KMS-11 (cell line): ENCODE measurements around the gene GPANK1.

Experiments
- H2AFZ ChIP-seq: fragments of 200-600 bp; sonication (generic); 2 replicates; pipeline ENCODE4 v1.6.1; 2016; ENCODE audit warnings: antibody characterized with exemption, mixed run types, low read depth
- H3K27ac ChIP-seq: fragments of 200-600 bp; sonication (generic); 2 replicates; pipeline ENCODE4 v1.6.1; 2016; ENCODE audit warnings: mild to moderate bottlenecking, mixed run types
- H3K27me3 ChIP-seq: fragments of 200-600 bp; sonication (generic); 2 replicates; pipeline ENCODE4 v1.6.1; 2017; ENCODE audit warnings: mild to moderate bottlenecking, low read depth, mixed run types, moderate library complexity; ENCODE audit not compliant: insufficient read depth
- H3K36me3 ChIP-seq: fragments of 200-600 bp; sonication (generic); 2 replicates; pipeline ENCODE4 v1.6.1; 2017; ENCODE audit warnings: mild to moderate bottlenecking, mixed run types; ENCODE audit not compliant: insufficient read depth
- H3K4me1 ChIP-seq: fragments of 200-600 bp; sonication (generic); 2 replicates; pipeline ENCODE4 v1.6.1; 2016; ENCODE audit warnings: mild to moderate bottlenecking, low read depth, mixed run types; ENCODE audit not compliant: poor library complexity, severe bottlenecking
- H3K4me2 ChIP-seq: fragments of 200-600 bp; sonication (generic); 2 replicates; pipeline ENCODE4 v1.7.0; 2016; ENCODE audit warnings: mild to moderate bottlenecking, mixed run types
- H3K4me3 ChIP-seq: fragments of 200-600 bp; sonication (generic); IDR thresholded peaks from 2 replicates; pipeline ENCODE4 v1.6.1; 2017; ENCODE audit warnings: low read depth, low read length, mixed read lengths; ENCODE audit not compliant: insufficient read depth
- H3K79me2 ChIP-seq: fragments of 200-600 bp; sonication (generic); 2 replicates; pipeline ENCODE4 v1.6.1; 2016; ENCODE audit warnings: low read depth, mixed run types; ENCODE audit not compliant: insufficient read depth
- H3K9ac ChIP-seq: fragments of 200-600 bp; sonication (generic); 2 replicates; pipeline ENCODE4 v1.6.1; 2016; ENCODE audit warnings: mild to moderate bottlenecking, mixed run types
- H4K20me1 ChIP-seq: fragments of 200-600 bp; sonication (generic); 2 replicates; pipeline ENCODE4 v1.6.1; 2016; ENCODE audit warnings: mild to moderate bottlenecking, mixed run types; ENCODE audit not compliant: insufficient read depth
- TF ChIP-seq, protein P1 (sequence below): fragments of 200-600 bp; sonication (generic); conservative IDR thresholded peaks from 2 replicates; pipeline ENCODE4 v1.6.1; 2017; ENCODE audit warnings: low read depth, mild to moderate bottlenecking, antibody characterized with exemption, low read length, moderate library complexity, mixed read lengths

The GPANK1 gene

DNA sequence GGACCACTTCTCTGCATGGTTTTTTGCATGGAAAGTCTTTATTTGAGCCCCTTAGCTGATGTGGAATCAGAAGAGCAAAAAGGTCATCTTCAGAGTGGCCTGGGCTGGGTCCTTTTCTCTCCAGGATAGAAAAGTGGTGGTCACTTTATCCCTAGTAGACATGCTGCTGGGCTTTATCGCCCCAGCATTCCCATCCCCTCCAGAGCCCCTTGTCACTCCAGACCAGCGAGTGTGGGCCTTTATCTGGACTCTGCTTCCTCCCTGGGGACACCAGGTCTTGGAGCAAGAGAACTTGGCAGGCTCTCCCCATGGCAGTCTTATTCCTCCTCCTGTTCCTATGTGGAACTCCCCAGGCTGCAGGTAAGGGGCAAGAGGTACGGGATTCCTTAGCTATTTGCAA lies 41.8 kb upstream of the GPANK1 start, which contains the start of gene LY6G6F:
TSS of gene LY6G6F (plus strand) at position 268 of the 400 bp plus-strand sequence. CDS start at position 309, 41 bp downstream.
- H2AFZ ChIP-seq = no peak within 1 kb of the TSS
- H4K20me1 ChIP-seq = no peaks in the 10 kb centered on the region
- no peak within 1 kb of the TSS for H3K4me3 ChIP-seq
- H3K27ac ChIP-seq = no peak within 1 kb of the TSS
- H3K4me1 ChIP-seq = peaks cover 17% of the 10 kb centered on the region
- H3K9ac ChIP-seq = no peak within 1 kb of the TSS
- TF ChIP-seq, protein P1, sequence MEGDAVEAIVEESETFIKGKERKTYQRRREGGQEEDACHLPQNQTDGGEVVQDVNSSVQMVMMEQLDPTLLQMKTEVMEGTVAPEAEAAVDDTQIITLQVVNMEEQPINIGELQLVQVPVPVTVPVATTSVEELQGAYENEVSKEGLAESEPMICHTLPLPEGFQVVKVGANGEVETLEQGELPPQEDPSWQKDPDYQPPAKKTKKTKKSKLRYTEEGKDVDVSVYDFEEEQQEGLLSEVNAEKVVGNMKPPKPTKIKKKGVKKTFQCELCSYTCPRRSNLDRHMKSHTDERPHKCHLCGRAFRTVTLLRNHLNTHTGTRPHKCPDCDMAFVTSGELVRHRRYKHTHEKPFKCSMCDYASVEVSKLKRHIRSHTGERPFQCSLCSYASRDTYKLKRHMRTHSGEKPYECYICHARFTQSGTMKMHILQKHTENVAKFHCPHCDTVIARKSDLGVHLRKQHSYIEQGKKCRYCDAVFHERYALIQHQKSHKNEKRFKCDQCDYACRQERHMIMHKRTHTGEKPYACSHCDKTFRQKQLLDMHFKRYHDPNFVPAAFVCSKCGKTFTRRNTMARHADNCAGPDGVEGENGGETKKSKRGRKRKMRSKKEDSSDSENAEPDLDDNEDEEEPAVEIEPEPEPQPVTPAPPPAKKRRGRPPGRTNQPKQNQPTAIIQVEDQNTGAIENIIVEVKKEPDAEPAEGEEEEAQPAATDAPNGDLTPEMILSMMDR = no peak
- 0 out of 2 replicates have a peak, but pooled peaks cover 2% of the 10 kb centered on the region for H3K27me3 ChIP-seq
- no peak within 1 kb of the TSS for H3K4me2 ChIP-seq
- H3K36me3 ChIP-seq = no peaks in the 10 kb centered on the region
- 0 out of 2 replicates have a peak, but pooled peaks cover 11% of the 10 kb centered on the region for H3K79me2 ChIP-seq

DNA sequence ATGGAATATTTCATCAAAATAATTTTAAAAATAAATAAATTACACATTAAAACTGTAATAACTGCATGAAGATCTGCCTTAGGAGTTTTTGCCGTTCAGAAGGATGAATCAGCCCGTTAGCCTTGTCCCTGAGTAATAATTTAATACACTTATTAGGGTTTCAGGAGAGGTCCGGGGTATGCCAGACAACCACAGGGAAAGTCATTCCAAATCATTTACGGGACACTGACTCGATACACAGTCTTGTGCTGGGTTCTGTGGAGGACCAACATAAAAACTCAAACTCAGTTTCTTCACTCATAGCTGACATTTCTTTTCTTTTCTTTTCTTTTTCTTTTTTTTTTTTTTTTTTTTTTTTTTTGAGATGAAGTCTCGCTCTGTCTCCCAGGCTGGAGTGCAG lies 41.1 kb upstream of the GPANK1 start:
- no peak overlapping the region for H2AFZ ChIP-seq
- H3K27me3 ChIP-seq = 0 out of 2 replicates have a peak, but pooled peaks cover 2% of the 10 kb centered on the region
- H3K9ac ChIP-seq = no peak overlapping the region
- H4K20me1 ChIP-seq = no peaks in the 10 kb centered on the region
- TF ChIP-seq, protein P1 = no peak
- no peaks in the 10 kb centered on the region for H3K36me3 ChIP-seq
- H3K4me2 ChIP-seq = no peak overlapping the region
- H3K27ac ChIP-seq = no peak overlapping the region
- no peak overlapping the region for H3K4me3 ChIP-seq
- 0 out of 2 replicates have a peak, but pooled peaks cover 11% of the 10 kb centered on the region for H3K79me2 ChIP-seq
- peaks cover 20% of the 10 kb centered on the region for H3K4me1 ChIP-seq

DNA sequence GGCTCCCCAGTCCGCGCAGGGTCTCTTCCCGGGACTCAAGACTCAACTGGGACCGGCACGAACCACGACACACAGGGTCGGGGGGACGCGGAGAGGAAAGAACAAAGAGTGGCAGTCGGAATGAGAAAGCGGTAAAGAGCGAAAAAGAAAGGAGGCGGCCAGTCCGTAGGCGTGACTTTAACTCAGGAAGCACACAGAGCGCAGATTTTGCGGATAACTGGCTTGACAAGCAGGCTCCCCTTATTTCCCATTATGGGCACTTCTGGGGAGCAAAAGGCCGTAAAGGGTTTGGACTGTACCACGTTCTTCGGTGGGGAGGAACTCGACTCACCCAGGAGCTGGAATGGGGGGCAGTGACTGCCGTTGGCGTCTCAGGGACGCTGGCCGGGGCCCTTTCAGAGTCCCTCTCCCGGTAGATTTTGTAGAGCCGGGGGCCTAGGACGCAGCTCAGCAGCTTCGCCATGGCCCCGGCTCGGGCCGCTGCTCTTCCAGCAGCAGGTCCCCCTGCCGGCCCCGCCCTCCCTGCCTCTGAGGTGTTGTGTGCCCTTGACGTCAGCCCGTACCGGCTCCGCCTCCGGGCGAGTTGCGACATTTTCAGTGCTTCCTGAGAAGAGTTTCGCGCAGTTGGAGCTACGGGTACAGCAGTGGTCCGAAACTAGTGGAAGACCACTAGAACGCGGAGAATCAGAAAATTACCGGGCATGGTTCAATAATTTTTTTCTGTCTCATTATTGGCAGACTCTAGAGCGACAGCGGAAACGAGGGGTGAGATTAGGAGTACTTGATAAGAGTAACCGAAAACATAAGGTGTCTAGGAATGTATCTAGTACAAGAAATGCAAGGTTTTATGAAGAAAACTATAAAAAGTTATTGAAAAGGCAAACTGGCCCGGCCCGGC lies 38.3 kb upstream of the GPANK1 start, which contains the start of gene ABHD16A:
TSS of gene ABHD16A (minus strand) at position 506 of the 898 bp plus-strand sequence. CDS start at position 463, 43 bp downstream.
- Histone ChIP-seq H4K20me1 (no peaks in the 10 kb centered on the region), H3K79me2 (0 out of 2 replicates have a peak, but pooled peaks cover 11% of the 10 kb centered on the region), H3K36me3 (no peaks in the 10 kb centered on the region), H3K4me2 (peak within 1 kb of the TSS; percentile 77), H3K4me3 (no peak within 1 kb of the TSS), H3K9ac (peak within 1 kb of the TSS; percentile 79), H2AFZ (peak within 1 kb of the TSS; percentile 92), H3K4me1 (peaks cover 18% of the 10 kb centered on the region), H3K27me3 (0 out of 2 replicates have a peak, but pooled peaks cover 2% of the 10 kb centered on the region), H3K27ac (peak within 1 kb of the TSS; percentile 62)
- TF ChIP-seq, protein P1 = no peak

DNA sequence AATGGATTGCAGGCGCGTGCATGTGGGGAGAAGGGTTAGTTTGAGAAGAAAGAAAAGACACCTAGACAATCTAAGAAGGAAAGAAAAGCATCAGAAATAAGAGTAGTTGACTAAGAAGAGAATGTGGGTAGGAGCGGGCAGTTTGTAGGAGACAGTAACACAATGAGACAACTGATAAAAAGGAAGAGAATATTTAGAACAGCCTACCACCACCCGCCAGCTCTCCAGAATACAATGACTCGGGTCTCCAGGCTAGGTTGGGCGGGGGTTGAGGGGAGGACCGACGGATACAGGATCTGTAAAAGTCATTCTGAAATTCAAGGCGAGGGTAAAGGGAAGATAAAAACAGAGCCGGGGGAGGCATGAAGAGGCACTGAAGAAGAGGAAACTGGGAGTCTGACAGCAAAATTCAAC lies 37.6 kb upstream of the GPANK1 start:
- Histone ChIP-seq H4K20me1 (no peaks in the 10 kb centered on the region), H3K36me3 (no peaks in the 10 kb centered on the region), H3K4me2 (peak overlapping the region; percentile 77), H3K79me2 (0 out of 2 replicates have a peak, but pooled peaks cover 11% of the 10 kb centered on the region), H3K4me3 (no peak overlapping the region), H3K4me1 (peaks cover 25% of the 10 kb centered on the region), H2AFZ (peak overlapping the region; percentile 92), H3K27ac (peak overlapping the region; percentile 62), H3K9ac (peak overlapping the region; percentile 79; the same call in 1 of the 2 replicates), H3K27me3 (0 out of 2 replicates have a peak, but pooled peaks cover 2% of the 10 kb centered on the region)
- TF ChIP-seq, protein P1 = no peak
